Smooth muscle cell (in vitro differentiated cells): ENCODE results near the gene TMEM43. TPM values are rescaled to one million over a fixed set of nuclear protein-coding genes. Genes with fewer than 3 reads are reported as not detected.

ENCODE experiments used
- DNase-seq: peaks from one replicate; lab custom pipeline; 2025; ENCODE audit not compliant: unreplicated experiment; lab: John Stamatoyannopoulos, UW
- H2AFZ ChIP-seq: fragments of 200-600 bp; sonication (generic); 2 replicates; pipeline ENCODE4 v1.6.0; 2016; ENCODE audit warnings: antibody characterized with exemption, low read depth, mild to moderate bottlenecking
- H3F3A ChIP-seq: fragments of 200-600 bp; sonication (generic); 2 replicates; pipeline ENCODE4 v1.6.0; 2017; ENCODE audit warnings: antibody characterized with exemption, low read depth
- H3K27ac ChIP-seq: fragments of 200-600 bp; sonication (generic); 2 replicates; pipeline ENCODE4 v1.5.1; 2016; ENCODE audit warnings: low read depth, mild to moderate bottlenecking
- H3K27me3 ChIP-seq: fragments of 200-600 bp; sonication (generic); 2 replicates; pipeline ENCODE4 v1.6.1; 2016; ENCODE audit warnings: low read depth, mild to moderate bottlenecking
- H3K36me3 ChIP-seq: fragments of 200-600 bp; sonication (generic); 2 replicates; pipeline ENCODE4 v1.5.1; 2016; ENCODE audit warnings: low read depth
- H3K4me1 ChIP-seq: fragments of 200-600 bp; sonication (generic); 2 replicates; pipeline ENCODE4 v1.5.1; 2016; ENCODE audit warnings: low read depth
- H3K4me2 ChIP-seq: fragments of 200-600 bp; sonication (generic); 2 replicates; pipeline ENCODE4 v1.6.0; 2016; ENCODE audit warnings: mild to moderate bottlenecking
- H3K4me3 ChIP-seq: fragments of 200-600 bp; sonication (generic); 2 replicates; pipeline ENCODE4 v1.5.1; 2016; ENCODE audit warnings: mild to moderate bottlenecking
- H3K79me2 ChIP-seq: fragments of 200-600 bp; sonication (generic); 2 replicates; pipeline ENCODE4 v1.6.0; 2016; ENCODE audit warnings: low read depth, mild to moderate bottlenecking
- H3K9ac ChIP-seq: fragments of 200-600 bp; sonication (generic); 2 replicates; pipeline ENCODE4 v1.6.0; 2016; ENCODE audit warnings: low read depth
- H3K9me3 ChIP-seq: fragments of 200-600 bp; sonication (generic); replicated peaks from 2 replicates; pipeline ENCODE4 v1.5.1; 2016; ENCODE audit warnings: low read depth
- H4K20me1 ChIP-seq: fragments of 200-600 bp; sonication (generic); 2 replicates; pipeline ENCODE4 v1.6.0; 2016; ENCODE audit warnings: low read depth
- CTCF ChIP-seq: fragments of 200-600 bp; sonication (generic); IDR thresholded peaks from 2 replicates; pipeline ENCODE4 v1.5.1; 2017; ENCODE audit warnings: borderline replicate concordance, mild to moderate bottlenecking, antibody characterized with exemption; ENCODE audit not compliant: insufficient read depth, poor library complexity, severe bottlenecking
- WGBS: methylation state at CpG from one replicate; pipeline ENCODE4 v1.1.7; 2016; ENCODE audit warnings: low lambda C conversion rate; 5-methylcytosine and 5-hydroxymethylcytosine counted together
- polyA plus RNA-seq: library from polyadenylated mRNA; unstranded; fragments of >200 nt; fragmentation: Nextera tagmentation; extraction: Ambion mirVana; gene quantifications from 2 replicates; pipeline ENCODE4 v1.2.1, GENCODE V29; 2016
- total RNA-seq: library from RNA; depleted of rRNA; stranded (reverse); fragments of >200 nt; gene quantifications from 2 replicates; pipeline ENCODE4 v1.2.3, GENCODE V29; 2014

The TMEM43 gene
- total and polyA plus RNA-seq, 2 experiments from 2014 or later: 60.1 to 81.1 TPM

DNA sequence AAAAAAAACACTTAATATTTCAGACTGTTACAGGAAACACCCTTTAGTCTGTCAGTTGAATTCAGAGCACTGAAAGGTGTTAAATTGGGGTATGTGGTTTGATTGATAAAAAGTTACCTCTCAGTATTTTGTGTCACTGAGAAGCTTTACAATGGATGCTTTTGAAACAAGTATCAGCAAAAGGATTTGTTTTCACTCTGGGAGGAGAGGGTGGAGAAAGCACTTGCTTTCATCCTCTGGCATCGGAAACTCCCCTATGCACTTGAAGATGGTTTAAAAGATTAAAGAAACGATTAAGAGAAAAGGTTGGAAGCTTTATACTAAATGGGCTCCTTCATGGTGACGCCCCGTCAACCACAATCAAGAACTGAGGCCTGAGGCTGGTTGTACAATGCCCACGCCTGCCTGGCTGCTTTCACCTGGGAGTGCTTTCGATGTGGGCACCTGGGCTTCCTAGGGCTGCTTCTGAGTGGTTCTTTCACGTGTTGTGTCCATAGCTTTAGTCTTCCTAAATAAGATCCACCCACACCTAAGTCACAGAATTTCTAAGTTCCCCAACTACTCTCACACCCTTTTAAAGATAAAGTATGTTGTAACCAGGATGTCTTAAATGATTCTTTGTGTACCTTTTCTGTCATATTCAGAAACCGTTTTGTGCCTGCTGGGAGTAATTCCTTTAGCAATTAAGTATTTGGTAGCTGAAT, 17.9 kb downstream of the TMEM43 start:
- peaks cover 25% of the 10 kb centered on the region for H3F3A ChIP-seq
- H3K27ac ChIP-seq: peak overlapping the region; percentile 100
- peak overlapping the region; percentile 97 for H3K9ac ChIP-seq
- TF ChIP-seq CTCF: no peak
- H3K79me2 ChIP-seq: no peaks in the 10 kb centered on the region
- H4K20me1 ChIP-seq: no peaks in the 10 kb centered on the region
- no peak overlapping the region for H3K4me3 ChIP-seq
- no peaks in the 10 kb centered on the region for H3K36me3 ChIP-seq
- H3K9me3 ChIP-seq: no peaks in the 10 kb centered on the region
- H3K4me2 ChIP-seq: peak overlapping the region; percentile 82
- no peak overlapping the region for H2AFZ ChIP-seq
- no peaks in the 10 kb centered on the region for H3K27me3 ChIP-seq
- 62% methylated on average over 8 of the region's 8 CpGs for WGBS
- DNase-seq: no peak
- peaks cover 11% of the 10 kb centered on the region for H3K4me1 ChIP-seq

DNA sequence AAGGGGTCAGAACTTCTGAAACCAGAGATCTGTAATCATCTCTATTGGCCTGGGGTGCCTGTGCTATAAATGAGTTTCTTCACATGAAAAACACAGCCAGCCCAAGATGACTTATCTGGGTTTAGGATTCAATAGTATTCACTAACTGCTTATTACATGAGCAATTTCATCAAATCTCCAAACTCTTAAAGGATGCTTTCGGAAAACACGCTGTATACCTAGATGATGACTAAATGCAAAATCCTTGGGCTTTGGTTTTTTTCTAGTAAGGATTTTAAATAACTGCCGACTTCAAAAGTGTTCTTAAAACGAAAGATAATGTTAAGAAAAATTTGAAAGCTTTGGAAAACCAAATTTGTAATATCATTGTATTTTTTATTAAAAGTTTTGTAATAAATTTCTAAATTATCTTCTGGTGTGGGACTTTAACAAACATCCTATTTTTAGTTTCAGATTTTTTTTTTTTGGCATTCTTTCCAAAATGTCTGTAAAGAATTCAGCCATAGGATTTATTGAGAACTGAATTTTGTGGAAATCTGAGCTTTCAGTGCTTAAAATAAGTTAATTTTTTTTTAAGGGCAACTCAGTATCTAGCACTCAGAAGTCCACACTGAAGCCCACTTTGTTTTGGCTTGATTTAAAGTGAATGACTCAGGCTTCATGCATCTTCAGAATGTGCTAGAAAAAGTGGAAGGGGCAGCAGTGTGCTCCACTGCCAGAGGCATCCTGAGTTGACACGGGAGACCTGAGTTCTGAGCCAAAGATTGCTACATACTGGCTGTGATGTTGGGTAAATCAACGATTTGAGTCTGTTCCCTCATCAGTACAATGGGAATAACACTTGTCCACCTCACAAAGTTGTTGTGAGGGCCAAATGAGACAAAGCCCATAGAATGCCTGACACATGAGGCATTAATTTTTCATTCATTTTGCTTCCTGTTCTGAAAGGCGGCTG, 18.7 kb downstream of the TMEM43 start:
- Histone ChIP-seq H3K4me3 (no peak overlapping the region), H4K20me1 (no peaks in the 10 kb centered on the region), H3K9ac (peak overlapping the region; percentile 97), H3K27ac (peak overlapping the region; percentile 100), H3K36me3 (no peaks in the 10 kb centered on the region), H3F3A (peaks cover 25% of the 10 kb centered on the region), H3K4me1 (peaks cover 11% of the 10 kb centered on the region), H2AFZ (no peak overlapping the region), H3K9me3 (no peaks in the 10 kb centered on the region), H3K4me2 (peak overlapping the region; percentile 82), H3K27me3 (no peaks in the 10 kb centered on the region), H3K79me2 (no peaks in the 10 kb centered on the region)
- no peak for DNase-seq
- WGBS: 36% methylated on average over 7 of the region's 7 CpGs
- no peak for TF ChIP-seq CTCF

DNA sequence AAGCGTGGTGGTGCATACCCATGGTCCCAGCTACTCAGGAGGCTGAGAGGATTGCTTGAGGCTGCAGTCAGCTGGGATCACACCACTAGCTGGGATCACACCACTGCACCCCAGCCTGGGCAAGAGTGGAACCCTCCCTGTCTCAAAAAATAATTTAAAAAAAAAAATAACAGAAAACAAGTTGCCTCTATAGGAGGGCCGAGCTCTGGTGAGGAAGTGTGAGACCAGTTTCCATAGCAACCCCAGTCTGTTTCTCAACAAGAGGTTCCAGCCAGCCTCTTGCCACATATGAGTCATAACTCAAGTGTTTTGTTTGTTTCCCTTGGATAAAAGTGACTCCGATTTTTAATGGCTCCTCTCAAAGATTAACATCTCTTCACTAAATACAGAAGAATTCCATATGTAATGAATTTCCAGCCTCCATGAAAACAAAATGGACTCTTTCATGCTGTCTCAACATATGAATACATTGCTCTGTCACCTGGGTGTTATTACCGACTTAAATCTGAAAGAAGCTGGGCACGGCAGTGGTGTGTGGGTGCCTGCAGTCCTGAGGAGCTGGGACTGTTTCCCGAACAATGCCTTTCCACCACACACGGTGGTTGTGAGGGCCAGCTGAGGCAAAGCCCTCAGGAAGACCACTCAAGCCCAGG, 19.7 kb downstream of the TMEM43 start:
- no peak for TF ChIP-seq CTCF
- H3K36me3 ChIP-seq: no peaks in the 10 kb centered on the region
- H4K20me1 ChIP-seq: no peaks in the 10 kb centered on the region
- H2AFZ ChIP-seq: no peak overlapping the region
- H3K4me1 ChIP-seq: peaks cover 11% of the 10 kb centered on the region
- peak overlapping the region; percentile 97 for H3K9ac ChIP-seq
- H3F3A ChIP-seq: peaks cover 25% of the 10 kb centered on the region
- no peaks in the 10 kb centered on the region for H3K27me3 ChIP-seq
- no peak for DNase-seq
- WGBS: 8% methylated on average over 7 of the region's 7 CpGs
- H3K9me3 ChIP-seq: no peaks in the 10 kb centered on the region
- no peaks in the 10 kb centered on the region for H3K79me2 ChIP-seq
- peak overlapping the region; percentile 100 for H3K27ac ChIP-seq
- H3K4me3 ChIP-seq: peak overlapping the region; percentile 23
- H3K4me2 ChIP-seq: peak overlapping the region; percentile 82
